Neural cell (in vitro differentiated cells): Measurements from ENCODE around the gene PIP5K1B. TPM values are rescaled to one million over a fixed set of nuclear protein-coding genes. Genes with fewer than 3 reads are reported as not detected.

Source experiments
- H2AFZ ChIP-seq: fragments of 200-600, 300-800 bp; sonication (generic), shearing (Covaris generic); 2 replicates; pipeline ENCODE4 v1.6.0; 2014; ENCODE audit warnings: low read depth, mild to moderate bottlenecking, antibody characterized with exemption, low read length, moderate library complexity
- H3F3A ChIP-seq: fragments of 200-600 bp; shearing (Covaris generic); 2 replicates; pipeline ENCODE4 v1.6.1; 2016; ENCODE audit warnings: mild to moderate bottlenecking, moderate library complexity, mixed read lengths, antibody characterized with exemption, low read length; ENCODE audit not compliant: insufficient read depth, poor library complexity, severe bottlenecking
- H3K27ac ChIP-seq: fragments of 200-600, 300-800 bp; sonication (generic), shearing (Covaris generic); 2 replicates; pipeline ENCODE4 v1.5.1; 2014; ENCODE audit warnings: mild to moderate bottlenecking, low read length, moderate library complexity
- H3K27me3 ChIP-seq: fragments of 300-800, 200-600 bp; sonication (generic), shearing (Covaris generic); 2 replicates; pipeline ENCODE4 v1.6.0; 2014; ENCODE audit warnings: mild to moderate bottlenecking, low read depth, low read length, moderate library complexity; ENCODE audit not compliant: insufficient read depth
- H3K36me3 ChIP-seq: fragments of 300-800, 200-600 bp; sonication (generic), shearing (Covaris generic); 2 replicates; pipeline ENCODE4 v1.5.1; 2014; ENCODE audit warnings: mild to moderate bottlenecking, antibody characterized with exemption, low read length, moderate library complexity; ENCODE audit not compliant: insufficient read depth
- H3K4me2 ChIP-seq: fragments of 300-800, 200-600 bp; sonication (generic), shearing (Covaris generic); 2 replicates; pipeline ENCODE4 v1.6.0; 2014; ENCODE audit warnings: mild to moderate bottlenecking, low read length
- H3K4me3 ChIP-seq: fragments of 300-800, 200-600 bp; sonication (generic), shearing (Covaris generic); 2 replicates; pipeline ENCODE4 v1.5.1; 2014; ENCODE audit warnings: mild to moderate bottlenecking, low read length, moderate library complexity
- H3K79me2 ChIP-seq: fragments of 200-600 bp; shearing (Covaris generic); replicated peaks from 2 replicates; pipeline ENCODE4 v1.6.0; 2014; ENCODE audit warnings: mild to moderate bottlenecking, low read length, moderate library complexity; ENCODE audit not compliant: insufficient read depth
- H3K9ac ChIP-seq: fragments of 300-800, 200-600 bp; sonication (generic), shearing (Covaris generic); 2 replicates; pipeline ENCODE4 v1.6.1; 2016; ENCODE audit warnings: mild to moderate bottlenecking, low read length, mixed read lengths
- H3K9me2 ChIP-seq: fragments of 200-600 bp; shearing (Covaris generic); 2 replicates; pipeline ENCODE4 v1.6.1; 2016; ENCODE audit warnings: mild to moderate bottlenecking, low read length, mixed read lengths; ENCODE audit not compliant: insufficient read depth
- H3K9me3 ChIP-seq: fragments of 200-600, 300-800 bp; sonication (generic), shearing (Covaris generic); 2 replicates; pipeline ENCODE4 v1.6.1; 2016; ENCODE audit warnings: mild to moderate bottlenecking, mixed run types, low read length, moderate library complexity, mixed read lengths
- H4K20me1 ChIP-seq: fragments of 200-600 bp; shearing (Covaris generic); 2 replicates; pipeline ENCODE4 v1.6.1; 2016; ENCODE audit warnings: mild to moderate bottlenecking, mixed run types; ENCODE audit not compliant: insufficient read depth
- CTCF ChIP-seq: fragments of 450-650 bp; IDR thresholded peaks from 2 replicates; pipeline ENCODE4 v1.5.1; 2014; ENCODE audit warnings: antibody characterized with exemption, mild to moderate bottlenecking, moderate library complexity; ENCODE audit not compliant: poor library complexity, severe bottlenecking
- EP300 ChIP-seq: fragments of 450-650 bp; conservative IDR thresholded peaks from 2 replicates; pipeline ENCODE4 v1.6.1; 2014; ENCODE audit warnings: antibody characterized with exemption, mild to moderate bottlenecking, moderate library complexity; ENCODE audit not compliant: poor library complexity, severe bottlenecking
- EZH2 ChIP-seq: fragments of 200-600, 300-800 bp; shearing (Covaris generic), sonication (generic); IDR thresholded peaks from 2 replicates; pipeline ENCODE4 v1.6.1; 2014; ENCODE audit warnings: antibody characterized with exemption, low read length, borderline replicate concordance, mild to moderate bottlenecking; ENCODE audit not compliant: insufficient read depth, poor library complexity, severe bottlenecking
- MXI1 ChIP-seq: fragments of 450-650 bp; conservative IDR thresholded peaks from 2 replicates; pipeline ENCODE4 v1.6.1; 2014; ENCODE audit warnings: antibody characterized with exemption, mild to moderate bottlenecking; ENCODE audit not compliant: poor library complexity, severe bottlenecking
- POLR2AphosphoS5 ChIP-seq: IDR thresholded peaks from 2 replicates; pipeline ENCODE4 v1.6.1; 2012
- RAD21 ChIP-seq: fragments of 450-650 bp; conservative IDR thresholded peaks from 2 replicates; pipeline ENCODE4 v1.6.1; 2014; ENCODE audit warnings: antibody characterized with exemption, mild to moderate bottlenecking, moderate library complexity
- REST ChIP-seq: IDR thresholded peaks from 2 replicates; pipeline ENCODE4 v1.6.1; 2012; ENCODE audit warnings: borderline replicate concordance
- SMC3 ChIP-seq: fragments of 450-650 bp; conservative IDR thresholded peaks from 2 replicates; pipeline ENCODE4 v1.6.1; 2014; ENCODE audit warnings: antibody characterized with exemption, mild to moderate bottlenecking, moderate library complexity; ENCODE audit not compliant: poor library complexity
- TAF1 ChIP-seq: IDR thresholded peaks from 2 replicates; pipeline ENCODE4 v1.6.1; 2012; ENCODE audit warnings: low read depth
- polyA plus RNA-seq: library from polyadenylated mRNA; depleted of rRNA; stranded (reverse); fragments of >200 nt; gene quantifications from 2 replicates; pipeline ENCODE4 v1.2.3, GENCODE V29; 2014

Gene PIP5K1B
- polyA plus RNA-seq, 1 donor from 2014 or later: 1.5 TPM

GRCh38 chr9:68981789-68982188 lies 276.7 kb downstream of the PIP5K1B start:
- Histone ChIP-seq H3K4me2 (no peak overlapping the region), H3K36me3 (no peaks in the 10 kb centered on the region), H3K9me3 (no peaks in the 10 kb centered on the region), H3K27ac (no peak overlapping the region), H4K20me1 (no peaks in the 10 kb centered on the region), H2AFZ (no peak overlapping the region), H3K9me2 (no peaks in the 10 kb centered on the region), H3K4me3 (no peak overlapping the region), H3K27me3 (no peaks in the 10 kb centered on the region), H3F3A (no peaks in the 10 kb centered on the region), H3K79me2 (no peaks in the 10 kb centered on the region), H3K9ac (no peak overlapping the region)
- TF ChIP-seq SMC3: no peak
- TF ChIP-seq MXI1: no peak
- no peak for TF ChIP-seq TAF1
- no peak for TF ChIP-seq EZH2
- TF ChIP-seq POLR2AphosphoS5: no peak
- TF ChIP-seq REST: no peak
- no peak for TF ChIP-seq EP300
- no peak for TF ChIP-seq CTCF
- no peak for TF ChIP-seq RAD21

GRCh38 chr9:68983008-68983411 lies 278.0 kb downstream of the PIP5K1B start:
- no peaks in the 10 kb centered on the region for H4K20me1 ChIP-seq
- H3K27ac ChIP-seq: no peak overlapping the region
- H3K27me3 ChIP-seq: no peaks in the 10 kb centered on the region
- no peak overlapping the region for H3K4me3 ChIP-seq
- no peak overlapping the region for H3K4me2 ChIP-seq
- H3K9me3 ChIP-seq: no peaks in the 10 kb centered on the region
- no peak overlapping the region for H3K9ac ChIP-seq
- no peaks in the 10 kb centered on the region for H3F3A ChIP-seq
- H2AFZ ChIP-seq: no peak overlapping the region
- TF ChIP-seq TAF1: no peak
- TF ChIP-seq REST: no peak
- no peak for TF ChIP-seq RAD21
- no peak for TF ChIP-seq EP300
- no peak for TF ChIP-seq POLR2AphosphoS5
- TF ChIP-seq MXI1: no peak
- TF ChIP-seq EZH2: no peak
- TF ChIP-seq CTCF: no peak
- no peak for TF ChIP-seq SMC3
- H3K9me2 ChIP-seq: no peaks in the 10 kb centered on the region
- no peaks in the 10 kb centered on the region for H3K79me2 ChIP-seq
- H3K36me3 ChIP-seq: no peaks in the 10 kb centered on the region
